ENCODE results near the gene COCH. TPM values are rescaled to one million over a fixed set of nuclear protein-coding genes. Genes with fewer than 3 reads are reported as not detected.
A peak's percentile ranks its signal among the peaks of the same experiment; 100 is the strongest.

Gene COCH
- total and polyA plus RNA-seq, 10 of the 15 experiments (the other 5 are each of a cell fraction or from before 2014, with no cell fraction given): 1.8 to 8.3 (median 5.1) TPM

DNA sequence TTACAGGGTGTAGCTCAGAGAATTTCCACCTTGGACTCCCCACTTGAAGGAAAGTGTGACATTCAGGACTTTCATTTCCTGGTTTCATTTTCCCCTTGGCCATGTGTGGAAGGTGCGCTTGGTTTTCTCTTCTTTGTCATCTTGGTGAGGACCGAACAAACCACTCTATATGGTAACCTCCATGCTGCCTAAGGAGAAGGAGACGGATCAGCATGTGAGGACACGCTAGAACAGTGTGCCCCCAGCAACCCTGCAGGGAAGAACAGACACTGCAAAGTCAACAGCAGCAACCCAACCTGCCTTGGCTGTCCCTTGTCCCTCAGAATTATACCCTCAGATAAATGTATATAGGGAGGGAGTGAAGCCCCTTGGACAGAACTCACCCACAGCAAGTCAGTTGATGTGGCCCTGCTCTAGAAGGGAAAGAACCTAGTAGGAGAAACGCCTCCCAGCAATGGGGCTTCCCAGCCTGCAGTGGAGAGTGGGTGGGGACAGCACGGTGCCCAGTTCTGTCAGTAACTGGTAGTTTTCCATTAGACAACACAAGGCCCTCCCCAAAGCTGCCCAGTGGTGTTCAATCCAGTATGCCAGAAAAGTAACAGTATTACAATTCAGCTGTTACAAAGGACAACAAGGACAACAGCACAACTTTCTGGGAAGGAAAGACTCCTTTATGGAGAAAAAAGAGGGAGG is 18.9 kb upstream of the COCH start (continued):
- TF ChIP-seq ZNF384 (IDR thresholded peaks at IDR 0.05; ENCODE audit: borderline replicate concordance, low read depth, low read length) (no peak), MYC (IDR thresholded peaks at IDR 0.05; ENCODE audit: insufficient read depth, insufficient read length, insufficient replicate concordance, low read length, severe bottlenecking) (no peak), IKZF2 (IDR thresholded peaks at IDR 0.05) (peak; percentile 25 to 27; a peak in 2 of 4 replicates), CBX5 (IDR thresholded peaks at IDR 0.05; ENCODE audit: low read depth) (no peak), PML (IDR thresholded peaks at IDR 0.05; ENCODE audit: low read length) (no peak), TCF12 (IDR thresholded peaks at IDR 0.05; ENCODE audit: low read depth, low read length) (no peak), BMI1 (IDR thresholded peaks at IDR 0.05; ENCODE audit: borderline replicate concordance) (no peak), TBL1XR1 (IDR thresholded peaks at IDR 0.05; ENCODE audit: low read depth, low read length) (0 out of 2 replicates have a peak, but pooled peaks have one; percentile 19), NRF1 (conservative IDR thresholded peaks at IDR 0.05; ENCODE audit: low read depth, low read length) (no peak), MEF2A (IDR thresholded peaks at IDR 0.05; ENCODE audit: insufficient read depth, low read depth, low read length) (no peak)
- TF ChIP-seq, protein P1, sequence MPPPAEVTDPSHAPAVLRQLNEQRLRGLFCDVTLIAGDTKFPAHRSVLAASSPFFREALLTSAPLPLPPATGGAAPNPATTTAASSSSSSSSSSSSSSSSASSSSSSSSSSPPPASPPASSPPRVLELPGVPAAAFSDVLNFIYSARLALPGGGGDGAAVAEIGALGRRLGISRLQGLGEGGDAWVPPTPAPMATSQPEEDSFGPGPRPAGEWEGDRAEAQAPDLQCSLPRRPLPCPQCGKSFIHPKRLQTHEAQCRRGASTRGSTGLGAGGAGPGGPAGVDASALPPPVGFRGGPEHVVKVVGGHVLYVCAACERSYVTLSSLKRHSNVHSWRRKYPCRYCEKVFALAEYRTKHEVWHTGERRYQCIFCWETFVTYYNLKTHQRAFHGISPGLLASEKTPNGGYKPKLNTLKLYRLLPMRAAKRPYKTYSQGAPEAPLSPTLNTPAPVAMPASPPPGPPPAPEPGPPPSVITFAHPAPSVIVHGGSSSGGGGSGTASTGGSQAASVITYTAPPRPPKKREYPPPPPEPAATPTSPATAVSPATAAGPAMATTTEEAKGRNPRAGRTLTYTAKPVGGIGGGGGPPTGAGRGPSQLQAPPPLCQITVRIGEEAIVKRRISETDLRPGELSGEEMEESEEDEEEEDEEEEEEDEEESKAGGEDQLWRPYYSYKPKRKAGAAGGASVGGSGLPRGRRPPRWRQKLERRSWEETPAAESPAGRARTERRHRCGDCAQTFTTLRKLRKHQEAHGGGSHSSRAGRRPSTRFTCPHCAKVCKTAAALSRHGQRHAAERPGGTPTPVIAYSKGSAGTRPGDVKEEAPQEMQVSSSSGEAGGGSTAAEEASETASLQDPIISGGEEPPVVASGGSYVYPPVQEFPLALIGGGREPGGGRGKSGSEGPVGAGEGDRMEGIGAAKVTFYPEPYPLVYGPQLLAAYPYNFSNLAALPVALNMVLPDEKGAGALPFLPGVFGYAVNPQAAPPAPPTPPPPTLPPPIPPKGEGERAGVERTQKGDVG (CRISPR knock-in tag; IDR thresholded peaks at IDR 0.05): no peak
- TF ChIP-seq, protein P2, sequence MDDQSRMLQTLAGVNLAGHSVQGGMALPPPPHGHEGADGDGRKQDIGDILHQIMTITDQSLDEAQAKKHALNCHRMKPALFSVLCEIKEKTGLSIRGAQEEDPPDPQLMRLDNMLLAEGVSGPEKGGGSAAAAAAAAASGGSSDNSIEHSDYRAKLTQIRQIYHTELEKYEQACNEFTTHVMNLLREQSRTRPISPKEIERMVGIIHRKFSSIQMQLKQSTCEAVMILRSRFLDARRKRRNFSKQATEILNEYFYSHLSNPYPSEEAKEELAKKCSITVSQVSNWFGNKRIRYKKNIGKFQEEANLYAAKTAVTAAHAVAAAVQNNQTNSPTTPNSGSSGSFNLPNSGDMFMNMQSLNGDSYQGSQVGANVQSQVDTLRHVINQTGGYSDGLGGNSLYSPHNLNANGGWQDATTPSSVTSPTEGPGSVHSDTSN (IDR thresholded peaks at IDR 0.05; ENCODE audit: insufficient replicate concordance, low read depth, low read length): no peak
- TF ChIP-seq, protein P3, sequence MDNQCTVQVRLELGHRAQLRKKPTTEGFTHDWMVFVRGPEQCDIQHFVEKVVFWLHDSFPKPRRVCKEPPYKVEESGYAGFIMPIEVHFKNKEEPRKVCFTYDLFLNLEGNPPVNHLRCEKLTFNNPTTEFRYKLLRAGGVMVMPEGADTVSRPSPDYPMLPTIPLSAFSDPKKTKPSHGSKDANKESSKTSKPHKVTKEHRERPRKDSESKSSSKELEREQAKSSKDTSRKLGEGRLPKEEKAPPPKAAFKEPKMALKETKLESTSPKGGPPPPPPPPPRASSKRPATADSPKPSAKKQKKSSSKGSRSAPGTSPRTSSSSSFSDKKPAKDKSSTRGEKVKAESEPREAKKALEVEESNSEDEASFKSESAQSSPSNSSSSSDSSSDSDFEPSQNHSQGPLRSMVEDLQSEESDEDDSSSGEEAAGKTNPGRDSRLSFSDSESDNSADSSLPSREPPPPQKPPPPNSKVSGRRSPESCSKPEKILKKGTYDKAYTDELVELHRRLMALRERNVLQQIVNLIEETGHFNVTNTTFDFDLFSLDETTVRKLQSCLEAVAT (IDR thresholded peaks at IDR 0.05): peak; percentile 55; the same call in 1 of the 2 replicates
- TF ChIP-seq, protein P4, sequence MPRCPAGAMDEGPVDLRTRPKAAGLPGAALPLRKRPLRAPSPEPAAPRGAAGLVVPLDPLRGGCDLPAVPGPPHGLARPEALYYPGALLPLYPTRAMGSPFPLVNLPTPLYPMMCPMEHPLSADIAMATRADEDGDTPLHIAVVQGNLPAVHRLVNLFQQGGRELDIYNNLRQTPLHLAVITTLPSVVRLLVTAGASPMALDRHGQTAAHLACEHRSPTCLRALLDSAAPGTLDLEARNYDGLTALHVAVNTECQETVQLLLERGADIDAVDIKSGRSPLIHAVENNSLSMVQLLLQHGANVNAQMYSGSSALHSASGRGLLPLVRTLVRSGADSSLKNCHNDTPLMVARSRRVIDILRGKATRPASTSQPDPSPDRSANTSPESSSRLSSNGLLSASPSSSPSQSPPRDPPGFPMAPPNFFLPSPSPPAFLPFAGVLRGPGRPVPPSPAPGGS (IDR thresholded peaks at IDR 0.05; ENCODE audit: borderline replicate concordance, insufficient read depth, low read depth, low read length, poor library complexity, severe bottlenecking): no peak
- TF ChIP-seq, protein P5, sequence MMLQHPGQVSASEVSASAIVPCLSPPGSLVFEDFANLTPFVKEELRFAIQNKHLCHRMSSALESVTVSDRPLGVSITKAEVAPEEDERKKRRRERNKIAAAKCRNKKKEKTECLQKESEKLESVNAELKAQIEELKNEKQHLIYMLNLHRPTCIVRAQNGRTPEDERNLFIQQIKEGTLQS (IDR thresholded peaks at IDR 0.05; ENCODE audit: borderline replicate concordance, extremely low read depth, low read depth, low read length): no peak
- TF ChIP-seq, protein P6, sequence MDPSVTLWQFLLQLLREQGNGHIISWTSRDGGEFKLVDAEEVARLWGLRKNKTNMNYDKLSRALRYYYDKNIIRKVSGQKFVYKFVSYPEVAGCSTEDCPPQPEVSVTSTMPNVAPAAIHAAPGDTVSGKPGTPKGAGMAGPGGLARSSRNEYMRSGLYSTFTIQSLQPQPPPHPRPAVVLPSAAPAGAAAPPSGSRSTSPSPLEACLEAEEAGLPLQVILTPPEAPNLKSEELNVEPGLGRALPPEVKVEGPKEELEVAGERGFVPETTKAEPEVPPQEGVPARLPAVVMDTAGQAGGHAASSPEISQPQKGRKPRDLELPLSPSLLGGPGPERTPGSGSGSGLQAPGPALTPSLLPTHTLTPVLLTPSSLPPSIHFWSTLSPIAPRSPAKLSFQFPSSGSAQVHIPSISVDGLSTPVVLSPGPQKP (IDR thresholded peaks at IDR 0.05; ENCODE audit: low read depth, low read length): no peak
- TF ChIP-seq, protein P7, sequence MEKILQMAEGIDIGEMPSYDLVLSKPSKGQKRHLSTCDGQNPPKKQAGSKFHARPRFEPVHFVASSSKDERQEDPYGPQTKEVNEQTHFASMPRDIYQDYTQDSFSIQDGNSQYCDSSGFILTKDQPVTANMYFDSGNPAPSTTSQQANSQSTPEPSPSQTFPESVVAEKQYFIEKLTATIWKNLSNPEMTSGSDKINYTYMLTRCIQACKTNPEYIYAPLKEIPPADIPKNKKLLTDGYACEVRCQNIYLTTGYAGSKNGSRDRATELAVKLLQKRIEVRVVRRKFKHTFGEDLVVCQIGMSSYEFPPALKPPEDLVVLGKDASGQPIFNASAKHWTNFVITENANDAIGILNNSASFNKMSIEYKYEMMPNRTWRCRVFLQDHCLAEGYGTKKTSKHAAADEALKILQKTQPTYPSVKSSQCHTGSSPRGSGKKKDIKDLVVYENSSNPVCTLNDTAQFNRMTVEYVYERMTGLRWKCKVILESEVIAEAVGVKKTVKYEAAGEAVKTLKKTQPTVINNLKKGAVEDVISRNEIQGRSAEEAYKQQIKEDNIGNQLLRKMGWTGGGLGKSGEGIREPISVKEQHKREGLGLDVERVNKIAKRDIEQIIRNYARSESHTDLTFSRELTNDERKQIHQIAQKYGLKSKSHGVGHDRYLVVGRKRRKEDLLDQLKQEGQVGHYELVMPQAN (conservative IDR thresholded peaks at IDR 0.05): no peak

All from GM12878 (cell line).